ENCODE measurements around the gene EXOC3L4.

GRCh38 chr14:103127861-103128598, 33.5 kb downstream of the EXOC3L4 start:
- TF ChIP-seq POLR2A (IDR thresholded peaks at IDR 0.05; ENCODE audit: extremely low read depth, insufficient read length) (no peak), CTCF (IDR thresholded peaks at IDR 0.05; ENCODE audit: low read depth, low read length) (no peak), MYC (IDR thresholded peaks at IDR 0.05; ENCODE audit: low read depth, low read length) (no peak)
